K562 (cell line): Measurements from ENCODE around the gene RRP7A. TPM values are rescaled to one million over a fixed set of nuclear protein-coding genes. Genes with fewer than 3 reads are reported as not detected.

Source experiments
- ARID4B ChIP-seq: sonication (generic); formaldehyde crosslinking; IDR thresholded peaks from 2 replicates; pipeline ENCODE4 v1.8.0; 2022; ENCODE audit warnings: mild to moderate bottlenecking, missing genetic modification reagents
- CREB1 ChIP-seq, 2 experiments: sonication (generic) in 1 of 2; formaldehyde crosslinking in 1 of 2; IDR thresholded peaks; 2 replicates each; pipeline versions ENCODE4 v1.6.1 to v1.8.0; 2012 to 2022; ENCODE audit warnings: inconsistent platforms in 1 of 2, mild to moderate bottlenecking in 1 of 2, missing genetic modification reagents in 1 of 2, moderate library complexity in 1 of 2
- CTBP1 ChIP-seq: fragments of 450-650 bp; IDR thresholded peaks from 2 replicates; pipeline ENCODE4 v1.6.1; 2016; ENCODE audit warnings: borderline replicate concordance
- CTCFL ChIP-seq: IDR thresholded peaks from 2 replicates; pipeline ENCODE4 v1.6.1; 2011; ENCODE audit warnings: borderline replicate concordance, low read depth, mild to moderate bottlenecking, moderate library complexity, low read length; ENCODE audit not compliant: insufficient read depth, poor library complexity, severe bottlenecking
- FOXP1 ChIP-seq: sonication (generic); formaldehyde crosslinking; IDR thresholded peaks from 2 replicates; pipeline ENCODE4 v1.8.0; 2022; ENCODE audit warnings: mild to moderate bottlenecking, missing genetic modification reagents
- FUS ChIP-seq: fragments of 200-400 bp; formaldehyde crosslinking; optimal IDR thresholded peaks from 2 replicates; pipeline ENCODE3; 2017; ENCODE audit warnings: low read depth, low read length
- GABPB2 ChIP-seq: fragments of 250-450 bp; sonication (Bioruptor Pico); conservative IDR thresholded peaks from 2 replicates; pipeline ENCODE4 v1.5.1; 2021; ENCODE audit warnings: mild to moderate bottlenecking
- HDAC1 ChIP-seq, 2 experiments: fragments of 450-650 bp; IDR thresholded peaks; 2 replicates each; pipeline ENCODE4 v1.6.1; 2016 to 2017; ENCODE audit warnings: inconsistent platforms in 1 of 2, mild to moderate bottlenecking in 1 of 2, moderate library complexity in 1 of 2
- JUNB ChIP-seq: fragments of 450-650 bp; formaldehyde crosslinking; conservative IDR thresholded peaks from 2 replicates; pipeline ENCODE4 v1.4.0; 2020; ENCODE audit warnings: mild to moderate bottlenecking
- KDM1A ChIP-seq, 2 experiments: fragments of 450-650 bp; IDR thresholded peaks; 2 replicates each; pipeline ENCODE4 v1.6.1; 2016; ENCODE audit warnings: mild to moderate bottlenecking in 2 of 2
- NFIC ChIP-seq: fragments of 450-650 bp; IDR thresholded peaks from 2 replicates; pipeline ENCODE4 v1.6.1; 2017; ENCODE audit warnings: mild to moderate bottlenecking, inconsistent platforms
- PRMT5 ChIP-seq: sonication (generic); formaldehyde crosslinking; IDR thresholded peaks from 2 replicates; pipeline ENCODE4 v1.5.0; 2020; ENCODE audit warnings: missing genetic modification reagents
- SIN3A ChIP-seq, 2 experiments: fragments of 150-350 bp in 1 of 2; IDR thresholded peaks; 2 replicates each; pipeline ENCODE4 v1.6.1; 2011 to 2016; ENCODE audit warnings: borderline replicate concordance in 2 of 2, low read depth in 2 of 2, low read length in 2 of 2, mild to moderate bottlenecking in 2 of 2, moderate library complexity in 2 of 2; ENCODE audit not compliant: control insufficient read depth in 1 of 2
- SIN3B ChIP-seq: fragments of 450-650 bp; IDR thresholded peaks from 2 replicates; pipeline ENCODE4 v1.6.1; 2017; ENCODE audit warnings: low read depth, mild to moderate bottlenecking, moderate library complexity
- ZNF124 ChIP-seq: sonication (generic); formaldehyde crosslinking; IDR thresholded peaks from 2 replicates; pipeline ENCODE4 v1.8.1; 2022; ENCODE audit warnings: missing genetic modification reagents
- polyA plus RNA-seq, 8 experiments: library from polyadenylated mRNA; depleted of rRNA in 4 of 8; stranded (reverse) in 5 of 8; unstranded in 3 of 8; fragments of >200 nt; fragmentation: Nextera tagmentation in 2 of 8; fragmentation: Illumina TruSeq in 1 of 8; extraction: Ambion mirVana in 2 of 8; extraction: Trizol in 1 of 8; gene quantifications; 2 replicates each; pipeline versions ENCODE4 v1.2.1 to v1.2.3, GENCODE V29; 2011 to 2014; ENCODE audit warnings: inconsistent platforms in 1 of 8, missing spikeins in 1 of 8
- total RNA-seq, 7 experiments: library from RNA; depleted of rRNA in 6 of 7; stranded (reverse); fragments of >200 nt in 6 of 7; fragmentation: Illumina TruSeq in 2 of 7; extraction: Trizol in 2 of 7; gene quantifications; 2 replicates each; pipeline versions ENCODE4 v1.2.1 to v1.2.3, GENCODE V29; 2011 to 2021; ENCODE audit warnings: low replicate concordance in 1 of 7
- TF ChIP-seq, protein P1 (sequence below): fragments of 450-650 bp; IDR thresholded peaks from 2 replicates; pipeline ENCODE4 v1.6.1; 2016

RRP7A gene
- total and polyA plus RNA-seq, 9 of the 15 experiments (the other 6 are each of a cell fraction or from before 2014, with no cell fraction given): 3.4 to 74.1 (median 40.3) TPM

GRCh38 chr22:42519525-42520401 lies at the start of gene RRP7A (continued):
- TF ChIP-seq CTCFL (peak; percentile 79), SIN3A (IDR thresholded peaks at IDR 0.05; ENCODE audit: borderline replicate concordance in 2 of 2, control insufficient read depth in 1 of 2, low read depth in 2 of 2, low read length in 2 of 2) (peak in 1 of 2 experiments; percentile 65; a peak in 1 of 4 replicates), JUNB (no peak), ZNF124 (no peak), SIN3B (peak; percentile 90), HDAC1 (IDR thresholded peaks at IDR 0.05) (peak in 1 of 2 experiments; percentile 52; a peak in 1 of 4 replicates), NFIC (no peak), CREB1 (IDR thresholded peaks at IDR 0.05) (peak; percentile 66; the same call in 1 of the 2 replicates), CREB1 (CRISPR knock-in tag; IDR thresholded peaks at IDR 0.05) (no peak), PRMT5 (CRISPR knock-in tag) (no peak), ARID4B (CRISPR knock-in tag) (peak; percentile 54; the same call in 1 of the 2 replicates), KDM1A (IDR thresholded peaks at IDR 0.05) (0 out of 4 replicates have a peak, but pooled peaks of 1 of the 2 experiments have one; percentile 11), FOXP1 (0 out of 2 replicates have a peak, but pooled peaks have one; percentile 39), CTBP1 (0 out of 2 replicates have a peak, but pooled peaks have one; percentile 15), GABPB2 (no peak), FUS (no peak)
- TF ChIP-seq, protein P1, sequence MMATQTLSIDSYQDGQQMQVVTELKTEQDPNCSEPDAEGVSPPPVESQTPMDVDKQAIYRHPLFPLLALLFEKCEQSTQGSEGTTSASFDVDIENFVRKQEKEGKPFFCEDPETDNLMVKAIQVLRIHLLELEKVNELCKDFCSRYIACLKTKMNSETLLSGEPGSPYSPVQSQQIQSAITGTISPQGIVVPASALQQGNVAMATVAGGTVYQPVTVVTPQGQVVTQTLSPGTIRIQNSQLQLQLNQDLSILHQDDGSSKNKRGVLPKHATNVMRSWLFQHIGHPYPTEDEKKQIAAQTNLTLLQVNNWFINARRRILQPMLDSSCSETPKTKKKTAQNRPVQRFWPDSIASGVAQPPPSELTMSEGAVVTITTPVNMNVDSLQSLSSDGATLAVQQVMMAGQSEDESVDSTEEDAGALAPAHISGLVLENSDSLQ: peak; percentile 56
